ENCODE measurements around the gene PIK3CA. TPM values are rescaled to one million over a fixed set of nuclear protein-coding genes. Genes with fewer than 3 reads are reported as not detected.

PIK3CA gene
- total and polyA plus RNA-seq, 2 donors (not counting 3 experiments of a cell fraction or from before 2014, with no cell fraction given) = 4.2 to 25.8 TPM

DNA sequence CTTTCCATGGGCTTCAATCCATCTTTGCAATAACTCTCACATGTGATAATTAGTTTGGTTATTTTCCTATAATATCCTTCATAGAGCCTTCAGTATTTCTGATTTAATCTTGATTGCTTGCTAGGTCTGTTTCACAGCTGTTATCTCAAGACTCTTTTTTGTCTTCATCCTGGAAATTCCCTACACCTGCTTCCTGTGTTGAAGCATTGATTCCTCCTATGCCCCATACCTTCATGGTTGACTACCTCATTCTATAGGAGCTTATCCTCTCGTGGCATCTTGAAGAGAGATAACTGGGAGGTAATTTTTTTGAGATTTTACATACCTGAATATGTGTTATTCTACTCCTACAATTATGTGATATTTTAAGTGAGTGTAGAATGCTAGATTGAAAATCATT, 26.7 kb downstream of the PIK3CA start:
- no peak overlapping the region for H3K27ac ChIP-seq (ENCODE audit: insufficient read depth, low read depth, low read length)
- H3K9ac ChIP-seq (replicated peaks; ENCODE audit: extremely low read depth, insufficient read depth, low read length) = no peak overlapping the region
- H3K4me2 ChIP-seq (ENCODE audit: insufficient read depth, low read length) = no peak overlapping the region
- TF ChIP-seq JUN (IDR thresholded peaks at IDR 0.05; ENCODE audit: borderline replicate concordance, insufficient read depth, insufficient read length, low read depth) = no peak
- H3K9me1 ChIP-seq (replicated peaks; ENCODE audit: control insufficient read depth, extremely low read depth, insufficient read depth, low read length) = no peaks in the 10 kb centered on the region
- H4K20me1 ChIP-seq (replicated peaks; ENCODE audit: control insufficient read depth, extremely low read depth, insufficient read depth, low read length) = peaks cover 4% of the 10 kb centered on the region
- H3K79me2 ChIP-seq (ENCODE audit: control insufficient read depth, insufficient read depth, low read length) = peaks cover 36% of the 10 kb centered on the region
- no peaks in the 10 kb centered on the region for H3K36me3 ChIP-seq (ENCODE audit: control insufficient read depth in 2 of 2, extremely low read depth in 1 of 2, insufficient read depth in 2 of 2, low read length in 2 of 2)
- no peaks in the 10 kb centered on the region for H3K9me3 ChIP-seq (replicated peaks; ENCODE audit: control insufficient read depth, insufficient read depth, low read length)
- DNase-seq (ENCODE audit: low read depth, low spot score) = peak; percentile 26
- ChIA-PET CTCF (interaction anchor here (1.6 kb wide), 1 partner anchor 10 kb away, joined by 8 read pairs; no protein-coding TSS in a partner anchor), POLR2A (no interaction called here)
- BruUV-seq (replicated peaks) = no TSS peak
- H3K4me1 ChIP-seq (ENCODE audit: control insufficient read depth, extremely low read depth, insufficient read depth, low read length) = peaks cover 5% of the 10 kb centered on the region
- intact Hi-C loops (cut with micrococcal nuclease) = no loop called here
- H3K27me3 ChIP-seq (ENCODE audit: control insufficient read depth in 2 of 2, insufficient read depth in 2 of 2, low read length in 2 of 2) = no peaks in the 10 kb centered on the region
- no peak for FAIRE-seq
- dilution Hi-C loops (cut with MboI; ENCODE audit: extremely low pct_ligation_motif_present, low sequenced_read_pairs) = no loop called here
- H2AFZ ChIP-seq (ENCODE audit: low read depth, low read length) = no peak overlapping the region
- no peak overlapping the region for H3K4me3 ChIP-seq (replicated peaks in 1 of 3; ENCODE audit: insufficient read depth in 1 of 3, low read depth in 1 of 3, low read length in 3 of 3)

DNA sequence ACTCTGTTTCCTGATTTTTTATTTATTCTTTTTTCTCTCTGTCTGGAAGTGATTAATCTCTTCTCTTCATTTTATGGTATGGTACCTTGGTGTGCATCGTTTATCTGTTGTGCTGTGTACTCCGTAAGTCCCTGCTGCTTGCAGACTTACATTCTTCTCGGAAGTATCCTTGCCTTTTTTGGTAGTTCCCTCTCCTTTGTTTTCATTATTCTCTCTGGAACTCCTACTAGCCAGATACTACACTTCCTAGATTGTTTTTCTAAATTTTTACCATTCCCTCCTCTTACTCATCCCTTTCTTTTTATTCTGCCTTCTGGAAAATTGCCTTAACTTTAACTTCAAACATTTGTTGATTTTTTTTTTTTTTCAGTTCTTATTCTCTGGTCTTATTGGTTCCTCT, 27.2 kb downstream of the PIK3CA start:
- no peak overlapping the region for H3K27ac ChIP-seq (ENCODE audit: insufficient read depth, low read depth, low read length)
- intact Hi-C loops (cut with micrococcal nuclease) = no loop called here
- BruUV-seq (replicated peaks) = no TSS peak
- CTCF ChIA-PET = interaction anchor here (1.6 kb wide), 1 partner anchor 10 kb away, joined by 8 read pairs; no protein-coding TSS in a partner anchor
- H3K27me3 ChIP-seq (ENCODE audit: control insufficient read depth in 2 of 2, insufficient read depth in 2 of 2, low read length in 2 of 2) = no peaks in the 10 kb centered on the region
- H3K4me1 ChIP-seq (ENCODE audit: control insufficient read depth, extremely low read depth, insufficient read depth, low read length) = peaks cover 9% of the 10 kb centered on the region
- POLR2A ChIA-PET = no interaction called here
- H3K4me2 ChIP-seq (ENCODE audit: insufficient read depth, low read length) = no peak overlapping the region
- FAIRE-seq (no peak), DNase-seq (ENCODE audit: low read depth, low spot score) (no peak)
- TF ChIP-seq POLR2AphosphoS5 (IDR thresholded peaks at IDR 0.05; ENCODE audit: insufficient read depth, low read depth, low read length) (no peak), MYC (IDR thresholded peaks at IDR 0.05; ENCODE audit: low read depth, low read length) (no peak), EZH2 (IDR thresholded peaks at IDR 0.05; ENCODE audit: borderline replicate concordance, low read depth, low read length, severe bottlenecking) (no peak), GATA2 (IDR thresholded peaks at IDR 0.05; ENCODE audit: insufficient read depth, insufficient read length, low read depth, low read length) (no peak), JUN (IDR thresholded peaks at IDR 0.05; ENCODE audit: borderline replicate concordance, insufficient read depth, insufficient read length, low read depth) (no peak), POLR2A (IDR thresholded peaks at IDR 0.05; ENCODE audit: low read depth, low read length) (no peak), FOS (IDR thresholded peaks at IDR 0.05; ENCODE audit: borderline replicate concordance, insufficient read depth, low read length) (no peak)
- TF ChIP-seq, protein P1, sequence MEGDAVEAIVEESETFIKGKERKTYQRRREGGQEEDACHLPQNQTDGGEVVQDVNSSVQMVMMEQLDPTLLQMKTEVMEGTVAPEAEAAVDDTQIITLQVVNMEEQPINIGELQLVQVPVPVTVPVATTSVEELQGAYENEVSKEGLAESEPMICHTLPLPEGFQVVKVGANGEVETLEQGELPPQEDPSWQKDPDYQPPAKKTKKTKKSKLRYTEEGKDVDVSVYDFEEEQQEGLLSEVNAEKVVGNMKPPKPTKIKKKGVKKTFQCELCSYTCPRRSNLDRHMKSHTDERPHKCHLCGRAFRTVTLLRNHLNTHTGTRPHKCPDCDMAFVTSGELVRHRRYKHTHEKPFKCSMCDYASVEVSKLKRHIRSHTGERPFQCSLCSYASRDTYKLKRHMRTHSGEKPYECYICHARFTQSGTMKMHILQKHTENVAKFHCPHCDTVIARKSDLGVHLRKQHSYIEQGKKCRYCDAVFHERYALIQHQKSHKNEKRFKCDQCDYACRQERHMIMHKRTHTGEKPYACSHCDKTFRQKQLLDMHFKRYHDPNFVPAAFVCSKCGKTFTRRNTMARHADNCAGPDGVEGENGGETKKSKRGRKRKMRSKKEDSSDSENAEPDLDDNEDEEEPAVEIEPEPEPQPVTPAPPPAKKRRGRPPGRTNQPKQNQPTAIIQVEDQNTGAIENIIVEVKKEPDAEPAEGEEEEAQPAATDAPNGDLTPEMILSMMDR (IDR thresholded peaks at IDR 0.05; ENCODE audit: extremely low read depth in 1 of 2, insufficient read depth in 1 of 2, low read depth in 1 of 2, low read length in 2 of 2) = no peak
- TF ChIP-seq, protein P2, sequence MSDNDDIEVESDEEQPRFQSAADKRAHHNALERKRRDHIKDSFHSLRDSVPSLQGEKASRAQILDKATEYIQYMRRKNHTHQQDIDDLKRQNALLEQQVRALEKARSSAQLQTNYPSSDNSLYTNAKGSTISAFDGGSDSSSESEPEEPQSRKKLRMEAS (IDR thresholded peaks at IDR 0.05; ENCODE audit: insufficient read depth, insufficient read length) = no peak
- no peaks in the 10 kb centered on the region for H3K36me3 ChIP-seq (ENCODE audit: control insufficient read depth in 2 of 2, extremely low read depth in 1 of 2, insufficient read depth in 2 of 2, low read length in 2 of 2)
- H3K9me3 ChIP-seq (replicated peaks; ENCODE audit: control insufficient read depth, insufficient read depth, low read length) = no peaks in the 10 kb centered on the region
- no peaks in the 10 kb centered on the region for H3K9me1 ChIP-seq (replicated peaks; ENCODE audit: control insufficient read depth, extremely low read depth, insufficient read depth, low read length)
- peaks cover 36% of the 10 kb centered on the region for H3K79me2 ChIP-seq (ENCODE audit: control insufficient read depth, insufficient read depth, low read length)
- H3K4me3 ChIP-seq (replicated peaks in 1 of 3; ENCODE audit: insufficient read depth in 1 of 3, low read depth in 1 of 3, low read length in 3 of 3) = no peak overlapping the region
- no peak overlapping the region for H3K9ac ChIP-seq (replicated peaks; ENCODE audit: extremely low read depth, insufficient read depth, low read length)
- peaks cover 2% of the 10 kb centered on the region for H4K20me1 ChIP-seq (replicated peaks; ENCODE audit: control insufficient read depth, extremely low read depth, insufficient read depth, low read length)
- H2AFZ ChIP-seq (ENCODE audit: low read depth, low read length) = no peak overlapping the region
- dilution Hi-C loops (cut with MboI; ENCODE audit: extremely low pct_ligation_motif_present, low sequenced_read_pairs) = no loop called here

Data from endothelial cell of umbilical vein (primary cell).